ENCODE results near the gene SCPEP1.
A peak's percentile ranks its signal among the peaks of the same experiment; 100 is the strongest.
"Not testable (repeated sequence)": the region's sequence is repeated elsewhere in the genome, so short reads cannot be mapped to it uniquely, and the experiment has no call there.

SCPEP1 gene, protein sequence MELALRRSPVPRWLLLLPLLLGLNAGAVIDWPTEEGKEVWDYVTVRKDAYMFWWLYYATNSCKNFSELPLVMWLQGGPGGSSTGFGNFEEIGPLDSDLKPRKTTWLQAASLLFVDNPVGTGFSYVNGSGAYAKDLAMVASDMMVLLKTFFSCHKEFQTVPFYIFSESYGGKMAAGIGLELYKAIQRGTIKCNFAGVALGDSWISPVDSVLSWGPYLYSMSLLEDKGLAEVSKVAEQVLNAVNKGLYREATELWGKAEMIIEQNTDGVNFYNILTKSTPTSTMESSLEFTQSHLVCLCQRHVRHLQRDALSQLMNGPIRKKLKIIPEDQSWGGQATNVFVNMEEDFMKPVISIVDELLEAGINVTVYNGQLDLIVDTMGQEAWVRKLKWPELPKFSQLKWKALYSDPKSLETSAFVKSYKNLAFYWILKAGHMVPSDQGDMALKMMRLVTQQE

DNA sequence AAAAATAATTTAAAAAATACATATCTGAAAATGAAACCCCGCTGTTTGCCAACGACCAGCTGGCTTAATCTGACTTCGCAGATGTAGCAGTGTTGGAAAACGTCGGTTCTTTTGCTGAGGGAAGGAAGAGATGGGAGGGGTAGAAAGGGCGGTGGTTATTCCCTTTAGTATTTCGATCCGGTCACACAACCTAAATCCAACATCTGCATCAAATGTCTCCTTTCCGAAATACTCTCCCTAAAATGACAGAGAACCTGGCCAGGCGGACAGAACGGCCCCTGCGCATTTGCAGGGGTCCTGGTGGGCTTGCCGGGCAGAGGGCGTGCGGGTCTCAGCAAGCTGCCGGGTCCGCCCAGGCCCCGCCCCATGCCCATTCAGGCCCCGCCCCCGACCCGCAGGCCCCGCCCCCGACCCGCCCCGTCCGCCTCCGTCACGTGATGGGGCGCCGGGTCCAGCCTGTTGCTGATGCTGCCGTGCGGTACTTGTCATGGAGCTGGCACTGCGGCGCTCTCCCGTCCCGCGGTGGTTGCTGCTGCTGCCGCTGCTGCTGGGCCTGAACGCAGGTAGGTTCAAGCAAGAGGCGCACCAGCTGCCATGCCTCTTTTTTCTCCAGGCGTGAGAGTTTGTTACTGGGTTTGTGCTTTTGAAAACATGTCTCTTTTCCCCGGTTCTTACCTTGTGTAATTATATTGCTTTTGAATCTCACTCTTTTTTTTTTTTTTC is at the start of gene SCPEP1:
SCPEP1 (plus strand) TSS at position 459 of the 723 bp plus-strand sequence; CDS start at position 488, 29 bp downstream.
- DNase-seq: peak; percentile 85

DNA sequence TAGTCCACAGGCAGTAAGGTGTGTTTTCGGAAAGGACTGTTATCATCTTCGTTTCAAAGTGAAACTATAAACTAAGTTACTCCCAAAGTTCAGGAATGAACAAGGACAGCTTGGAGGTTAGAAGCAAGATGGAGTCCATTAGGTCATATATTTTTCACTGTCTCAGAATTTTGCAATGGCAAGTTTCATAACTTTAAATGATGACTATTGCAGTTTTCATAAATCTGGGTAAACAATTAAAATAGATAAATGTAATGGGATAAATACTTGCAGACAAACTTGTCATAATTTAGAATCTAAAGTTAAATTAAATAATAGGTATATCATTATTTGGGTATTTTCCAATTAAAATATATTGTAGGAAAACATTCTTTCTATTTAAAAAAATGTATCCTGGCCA is 49.3 kb upstream of the SCPEP1 start:
- DNase-seq: no peak

DNA sequence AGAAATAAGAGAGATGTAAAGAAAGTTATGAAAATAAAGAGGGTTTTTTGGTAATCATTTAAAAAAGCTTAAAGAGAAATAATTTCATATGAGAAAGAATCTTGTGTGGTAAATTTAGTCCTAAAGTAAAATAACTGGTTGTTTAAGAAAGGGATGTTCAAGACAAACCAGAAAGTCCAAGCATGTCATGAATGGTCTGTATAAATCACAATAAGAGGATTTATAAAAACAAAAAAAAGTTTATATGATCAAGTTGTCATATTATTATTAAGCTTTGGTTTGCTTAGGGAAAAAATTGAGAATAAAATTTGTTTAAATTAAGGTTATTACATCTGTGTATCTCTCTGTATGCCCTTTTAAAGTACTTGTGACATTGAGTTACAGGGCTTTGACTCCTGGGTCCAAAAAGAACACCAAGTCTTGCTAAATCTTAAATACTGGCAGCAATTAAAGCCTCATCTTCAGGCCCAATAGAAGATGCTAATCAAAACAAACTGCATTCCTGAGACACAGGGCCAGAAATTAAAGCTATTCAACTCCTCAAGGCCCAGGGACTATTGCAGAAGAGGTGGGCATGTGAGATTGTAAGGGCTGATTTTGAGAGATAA is 48.5 kb upstream of the SCPEP1 start:
- DNase-seq: no peak

DNA sequence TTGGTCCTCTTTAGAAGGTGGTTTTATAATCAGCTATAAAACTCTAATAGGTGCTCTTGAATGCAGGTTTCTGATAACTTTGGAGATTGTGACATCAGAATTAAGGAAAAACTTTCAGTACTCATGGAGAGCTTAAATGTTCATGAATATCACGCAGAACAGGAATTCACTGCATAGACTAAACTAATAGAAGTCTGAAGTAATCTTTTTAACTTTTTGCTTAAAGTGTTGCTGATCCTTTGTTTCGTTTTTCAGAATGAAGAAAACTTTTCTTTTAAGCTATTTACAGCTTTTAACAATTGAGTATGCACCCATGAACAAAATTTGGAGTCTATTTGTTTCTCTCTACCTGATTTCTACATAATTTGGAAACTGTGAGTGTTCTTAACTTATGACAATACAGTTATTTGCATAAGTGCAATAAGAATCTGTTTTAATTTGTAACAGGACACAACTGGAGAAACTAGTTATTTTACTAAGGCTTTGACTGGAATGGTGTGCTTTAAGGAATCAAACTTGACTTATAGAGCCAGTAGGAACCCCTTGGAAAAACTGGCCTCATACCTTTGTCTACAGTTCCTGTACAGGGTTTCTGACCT is 47.1 kb upstream of the SCPEP1 start:
- DNase-seq: no peak

DNA sequence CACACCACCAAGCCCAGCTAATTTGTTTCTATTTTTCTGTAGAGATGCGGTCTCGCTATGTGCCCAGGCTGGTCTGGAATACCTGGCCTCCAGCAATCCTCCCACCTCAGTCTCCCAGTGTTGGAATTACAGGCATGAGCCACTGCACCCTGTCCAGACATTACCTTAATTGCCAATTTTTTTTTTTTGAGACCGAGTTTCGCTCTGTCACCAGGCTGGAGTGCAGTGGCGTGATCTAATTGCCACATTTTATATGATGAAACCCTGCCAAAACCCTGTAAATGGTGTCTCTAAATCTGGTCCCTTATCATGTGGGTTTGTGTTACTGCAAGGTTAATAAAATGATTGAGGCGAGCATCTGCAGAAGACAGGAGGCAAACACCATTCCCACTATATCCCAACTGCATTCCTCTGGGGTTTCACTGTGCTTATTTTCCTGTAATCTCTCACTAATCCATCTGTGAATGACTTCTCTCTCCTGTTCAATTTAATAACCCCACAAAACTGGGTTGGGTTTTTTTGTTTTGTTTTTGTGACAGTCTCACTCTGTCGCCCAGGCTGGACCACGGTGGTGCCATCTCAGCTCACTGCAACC is 44.7 kb upstream of the SCPEP1 start:
- DNase-seq: no peak

DNA sequence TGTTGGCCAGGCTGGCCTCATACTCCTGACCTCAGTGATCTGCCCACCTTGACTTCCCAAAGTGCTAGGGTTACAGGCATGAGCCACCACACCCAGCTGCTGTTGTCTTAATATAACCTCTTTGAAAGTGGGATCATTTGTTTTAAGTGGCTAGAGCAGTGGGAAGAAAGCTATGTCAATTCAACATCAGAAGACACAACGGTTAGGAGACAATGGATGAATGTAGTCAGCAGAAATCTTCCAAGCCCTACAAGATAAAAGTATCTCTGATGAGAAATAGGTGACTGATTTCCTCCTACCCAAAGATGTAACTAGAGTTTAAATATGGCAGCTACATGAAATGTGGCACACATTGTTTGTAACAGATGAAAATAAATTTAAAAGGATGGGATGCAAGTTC is 44.1 kb upstream of the SCPEP1 start:
- no peak for DNase-seq

DNA sequence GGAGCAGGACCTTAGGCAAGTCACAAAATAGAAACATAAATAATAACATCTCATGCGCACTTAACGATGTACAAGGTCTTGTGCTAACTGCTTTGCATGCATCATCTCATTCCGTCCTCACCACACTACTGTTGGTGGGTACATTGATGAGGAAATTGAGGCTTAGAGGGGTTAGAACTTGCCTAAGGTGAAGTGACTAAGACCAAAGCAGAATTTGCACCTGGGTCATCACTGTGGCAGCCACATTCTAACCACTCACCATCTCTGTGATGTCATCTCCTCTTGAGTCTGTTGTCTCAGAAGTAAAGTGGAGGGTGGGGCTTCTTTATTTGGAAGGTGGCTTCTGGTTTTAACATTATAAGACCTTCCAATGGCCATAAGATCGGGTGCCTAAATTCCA is 43.7 kb upstream of the SCPEP1 start:
- DNase-seq: no peak

DNA sequence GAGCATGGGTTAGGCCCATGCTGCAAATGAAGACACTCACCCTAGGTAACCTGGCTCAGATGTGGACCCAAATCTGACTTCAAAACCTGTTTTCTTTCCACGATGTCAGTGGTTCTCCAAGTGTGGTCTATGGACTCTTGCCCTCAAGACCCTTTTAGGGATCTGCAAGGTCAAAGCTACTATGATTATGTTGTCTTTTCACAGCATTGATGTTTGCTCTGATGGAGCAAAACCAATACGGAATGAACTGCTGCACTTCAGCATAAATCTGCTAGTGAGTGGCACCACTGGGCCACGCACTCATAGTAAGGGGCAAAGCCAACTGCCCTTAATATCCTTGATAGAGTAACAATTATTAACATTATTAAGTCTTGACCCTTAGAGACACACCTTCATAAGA is 42.5 kb upstream of the SCPEP1 start:
- no peak for DNase-seq

DNA sequence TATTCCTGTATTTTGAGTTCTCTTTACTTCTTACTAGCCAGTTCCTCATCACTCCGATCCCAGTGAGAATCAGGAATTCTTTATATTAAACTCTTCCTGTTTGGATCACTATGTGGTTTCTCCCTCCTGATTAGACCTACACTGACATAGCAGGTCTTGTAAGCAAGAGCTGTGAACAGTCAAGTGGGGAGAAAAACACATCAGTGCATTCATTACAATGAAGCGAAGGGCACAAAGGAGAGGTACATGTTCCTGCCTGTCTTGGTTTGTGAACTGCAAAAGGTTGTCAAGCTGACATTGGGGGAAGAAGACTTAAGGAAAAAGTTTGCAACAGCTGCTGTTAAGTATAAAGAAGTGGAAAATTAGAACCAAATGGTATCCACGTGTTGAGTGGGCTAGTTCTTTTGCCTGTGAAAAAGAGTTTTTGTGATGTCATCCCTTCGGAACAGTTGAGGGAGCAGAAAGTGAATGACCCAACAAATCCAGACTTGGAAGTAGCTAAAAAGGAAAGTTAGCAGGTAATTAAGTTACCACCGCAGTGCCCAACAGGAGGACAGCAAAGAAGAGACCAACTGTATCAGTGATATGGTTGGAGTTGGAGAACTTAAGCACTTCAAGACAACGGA is 41.1 kb upstream of the SCPEP1 start:
- DNase-seq: no peak

DNA sequence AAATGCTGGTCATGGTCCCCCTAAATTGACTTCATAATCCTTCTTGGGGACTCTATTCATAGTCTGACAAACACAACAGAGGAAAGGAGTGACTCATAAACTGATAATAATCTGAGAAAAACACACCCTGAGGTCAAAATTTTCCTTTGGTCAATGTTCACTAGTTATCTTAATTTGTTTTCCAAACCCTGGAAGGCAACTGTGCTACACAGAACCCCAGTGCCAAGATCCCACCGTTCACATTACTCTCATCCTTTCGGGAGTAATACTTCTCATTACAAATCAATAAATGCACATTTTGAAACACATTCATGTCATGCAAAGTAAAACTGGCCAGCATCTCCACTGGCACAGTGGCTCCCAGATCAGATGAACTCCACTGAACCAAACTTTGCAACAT is 40.2 kb upstream of the SCPEP1 start:
- no peak for DNase-seq

DNA sequence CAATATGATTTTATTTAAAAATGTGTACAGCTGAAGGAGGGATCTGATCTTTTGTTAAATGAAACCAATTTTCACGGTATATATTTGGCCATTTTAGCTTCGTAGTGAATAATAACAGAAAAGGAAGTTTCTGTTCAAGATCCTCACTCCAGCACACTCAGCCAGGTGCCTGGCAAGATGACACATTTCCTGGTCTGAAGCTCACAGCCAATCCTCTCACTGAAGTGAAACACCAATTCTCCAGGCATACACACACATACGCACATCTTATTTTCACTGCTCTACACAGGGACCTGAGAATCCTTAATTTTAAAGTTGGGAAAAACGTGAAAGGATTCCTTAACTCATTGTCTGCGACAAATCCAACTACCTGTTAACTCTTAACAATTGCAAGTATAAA is 39.7 kb upstream of the SCPEP1 start:
- DNase-seq: not testable (repeated sequence)

DNA sequence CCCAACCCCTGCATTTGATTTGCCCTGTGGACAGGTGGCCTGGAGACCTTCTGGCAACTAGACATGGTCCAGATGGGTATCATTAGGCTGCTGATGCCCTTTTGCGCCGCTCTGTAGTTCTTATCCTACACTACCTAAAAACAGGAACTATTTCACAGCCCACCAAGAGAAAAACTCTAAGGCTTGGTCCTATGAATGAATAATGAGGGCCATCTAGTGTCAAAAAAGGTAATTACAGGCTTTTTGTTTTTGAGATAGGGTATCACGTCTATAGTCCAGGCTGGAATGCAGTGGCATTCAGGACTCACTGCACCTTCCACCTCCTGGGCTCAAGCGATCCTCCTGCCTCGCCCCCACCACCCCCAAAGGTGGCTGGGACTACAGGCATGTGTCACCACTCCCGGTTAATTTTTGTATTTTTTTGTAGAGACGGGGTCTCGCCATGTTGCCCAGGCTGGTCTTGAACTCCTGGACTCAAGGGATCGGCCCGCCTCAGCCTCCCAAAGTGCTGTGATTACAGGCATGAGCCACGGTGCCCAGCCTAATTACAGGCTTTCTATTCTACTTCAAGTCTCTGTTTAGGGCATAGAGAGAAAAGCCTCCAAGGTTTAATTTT is 38.0 kb upstream of the SCPEP1 start:
- DNase-seq: no peak

DNA sequence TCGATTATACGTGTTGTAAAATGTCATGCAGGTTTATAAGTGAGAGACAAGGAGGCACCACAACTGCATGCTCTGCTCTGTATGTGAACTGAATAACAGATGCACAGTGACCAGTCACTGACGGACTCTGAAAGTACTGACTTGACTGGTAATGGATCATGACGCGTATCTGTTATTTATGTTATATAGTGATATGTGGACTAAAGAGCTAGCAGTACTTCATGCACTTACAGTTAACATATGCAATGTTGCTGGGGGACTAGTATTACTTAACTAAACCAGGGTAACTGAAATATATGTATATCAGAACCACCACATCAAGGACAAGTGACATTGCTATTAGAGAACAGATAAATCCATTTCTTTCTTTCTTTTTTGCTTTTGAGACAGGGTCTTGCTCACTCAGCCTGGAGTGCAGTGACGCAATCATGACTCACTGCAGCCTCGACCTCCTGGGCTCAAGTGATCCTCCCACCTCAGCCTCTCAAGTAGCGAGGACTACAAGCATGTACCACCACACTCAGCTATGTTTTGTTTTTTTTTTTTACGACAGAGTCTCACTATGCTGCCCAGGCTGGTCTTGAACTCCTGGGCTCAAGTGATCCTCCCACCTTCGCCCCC is 34.3 kb upstream of the SCPEP1 start:
- no peak for DNase-seq

DNA sequence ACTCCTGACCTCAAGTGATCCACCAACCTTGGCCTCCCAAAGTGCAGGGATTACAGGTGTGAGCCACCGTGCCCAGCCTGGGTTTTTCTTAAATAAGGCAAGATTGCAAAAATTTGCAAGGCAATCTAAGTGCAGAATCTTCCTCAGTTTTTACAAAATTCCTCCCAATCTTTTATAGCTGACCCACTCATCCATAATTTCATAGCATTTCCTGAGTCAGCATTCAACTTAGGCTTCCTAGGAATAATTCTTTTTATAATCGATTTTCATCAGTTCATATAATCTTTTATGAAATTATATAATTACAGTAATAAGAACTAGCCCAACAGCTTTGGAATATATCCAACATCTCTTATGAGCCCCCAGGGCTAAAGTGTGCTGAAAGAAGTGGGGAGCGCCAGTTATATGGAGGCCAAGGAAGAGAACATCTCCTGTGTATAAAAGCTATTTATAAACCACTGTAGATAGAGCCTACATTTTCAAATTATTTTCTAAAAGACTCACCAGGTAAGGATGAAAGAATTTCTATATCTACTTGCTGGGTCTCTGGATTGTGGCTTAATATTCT is 31.9 kb upstream of the SCPEP1 start:
- no peak for DNase-seq

DNA sequence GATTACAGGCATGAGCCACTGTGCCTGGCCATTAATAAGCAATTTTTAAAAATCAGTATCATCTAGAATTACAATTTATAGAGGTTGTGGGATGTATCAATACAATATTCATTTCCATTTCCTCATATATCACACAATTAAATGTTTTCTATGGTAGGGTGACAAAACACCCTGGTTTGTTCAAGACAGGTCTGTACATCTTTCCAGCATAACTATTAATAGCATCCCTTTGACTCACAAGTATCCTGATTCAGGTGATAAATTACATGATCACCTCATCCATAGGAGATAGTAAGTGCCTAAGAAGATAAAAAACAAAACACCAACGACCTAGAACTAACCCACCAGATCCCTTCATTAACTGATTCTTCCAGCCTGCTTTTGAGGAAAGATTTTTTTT is 30.2 kb upstream of the SCPEP1 start:
- no peak for DNase-seq

DNA sequence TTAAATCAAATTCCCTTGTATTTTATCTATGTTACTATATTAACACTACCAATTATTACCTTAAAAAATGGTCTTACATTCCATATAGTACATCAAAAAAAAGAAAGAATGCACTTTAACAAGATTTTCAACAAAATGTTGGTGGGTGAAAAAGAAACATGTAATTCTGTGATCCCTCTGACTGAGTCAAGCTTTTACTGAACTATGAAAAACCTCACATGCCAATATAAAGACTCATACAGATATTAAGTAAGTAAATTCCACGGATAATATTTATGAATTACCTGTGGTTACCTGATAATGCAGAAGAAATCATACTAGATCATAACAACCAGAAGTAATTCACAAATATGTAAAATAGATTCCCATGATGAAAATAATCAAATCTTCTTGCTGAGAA is 29.4 kb upstream of the SCPEP1 start:
- DNase-seq: no peak

DNA sequence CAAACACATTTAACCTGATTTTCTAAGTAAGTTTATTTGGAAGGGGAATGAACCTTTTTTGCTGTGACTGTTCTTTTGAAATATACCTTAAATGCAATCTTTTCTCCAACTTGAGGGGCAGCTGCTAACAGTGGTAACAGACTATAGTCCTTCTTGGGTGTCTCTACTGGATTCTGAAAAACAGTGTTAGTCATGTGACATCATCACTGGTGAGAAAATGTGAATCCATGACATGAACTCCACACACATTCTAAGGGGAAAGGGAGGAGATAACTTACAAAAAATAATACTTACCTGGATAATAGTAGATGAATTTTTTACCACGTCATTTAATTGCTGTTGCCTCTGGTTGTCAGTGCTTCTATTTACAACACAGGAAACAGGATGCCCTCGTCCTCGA is 28.3 kb upstream of the SCPEP1 start:
- DNase-seq: no peak

DNA sequence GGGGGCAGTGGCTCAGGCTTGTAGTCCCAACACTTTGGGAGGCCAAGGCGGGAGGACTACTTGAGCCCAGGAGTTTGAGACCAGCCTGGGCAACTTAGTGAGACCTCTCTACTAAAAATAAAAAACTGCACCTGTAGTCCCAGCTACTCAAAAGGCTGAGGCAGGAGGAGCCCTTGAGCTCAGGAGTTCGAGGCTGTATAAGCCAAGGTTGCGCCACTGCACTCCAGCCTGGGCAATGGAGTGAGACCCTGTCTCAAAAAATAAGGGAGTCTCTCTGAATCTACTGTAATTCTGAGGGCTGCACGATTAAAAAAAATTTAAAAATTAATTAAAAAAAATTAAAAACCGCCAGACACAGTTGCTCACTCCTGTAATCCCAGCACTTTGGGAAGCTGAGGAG is 20.9 kb upstream of the SCPEP1 start:
- DNase-seq: no peak

DNA sequence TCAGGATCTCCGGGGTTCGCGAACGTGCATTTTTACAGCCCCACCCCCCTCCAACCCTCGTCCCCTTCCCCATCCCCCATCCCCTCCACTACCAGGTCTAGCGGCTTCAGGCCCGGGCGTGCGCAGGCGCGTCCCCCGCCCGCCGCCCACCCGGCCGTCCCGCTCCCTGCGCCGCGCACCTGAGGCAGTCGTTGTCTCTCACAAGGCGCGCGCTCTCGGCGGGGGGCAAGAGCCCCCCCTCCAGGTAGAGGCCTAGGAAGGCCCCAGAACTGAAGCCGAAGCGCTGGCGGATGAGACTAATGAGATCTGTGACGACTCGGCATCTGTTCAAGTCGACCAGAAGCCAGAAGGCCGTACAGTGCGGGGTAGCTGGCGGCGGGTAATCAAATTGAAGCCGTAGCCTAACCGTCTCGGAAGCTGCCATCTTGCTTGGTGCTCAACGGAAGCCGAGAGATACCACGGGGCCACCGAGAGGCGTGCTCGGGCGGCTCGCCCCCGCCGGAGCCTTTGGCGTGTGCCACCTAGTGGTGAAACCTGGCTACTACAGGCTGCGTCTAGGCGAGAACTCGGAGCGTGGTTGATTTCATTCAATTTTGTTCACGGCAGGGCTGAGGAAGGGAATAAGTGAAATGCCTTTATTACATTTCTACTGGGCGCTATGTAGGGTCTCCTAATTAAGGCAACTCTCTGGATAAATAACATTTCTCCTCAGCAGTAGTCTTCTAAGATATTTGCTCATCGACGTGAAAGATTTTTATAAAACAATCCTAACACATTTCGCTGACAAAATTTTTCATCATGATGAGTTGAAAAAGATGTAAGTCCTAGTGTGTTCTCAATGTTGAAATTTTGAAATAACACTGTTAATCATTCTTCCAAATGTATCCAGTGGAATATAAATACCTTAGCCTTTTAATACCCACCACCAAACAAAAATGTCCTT is 17.1 kb upstream of the SCPEP1 start, which contains the start of gene COIL:
COIL (minus strand) TSS at position 455 of the 943 bp plus-strand sequence; CDS start at position 424, 31 bp downstream.
- peak; percentile 94 for DNase-seq

DNA sequence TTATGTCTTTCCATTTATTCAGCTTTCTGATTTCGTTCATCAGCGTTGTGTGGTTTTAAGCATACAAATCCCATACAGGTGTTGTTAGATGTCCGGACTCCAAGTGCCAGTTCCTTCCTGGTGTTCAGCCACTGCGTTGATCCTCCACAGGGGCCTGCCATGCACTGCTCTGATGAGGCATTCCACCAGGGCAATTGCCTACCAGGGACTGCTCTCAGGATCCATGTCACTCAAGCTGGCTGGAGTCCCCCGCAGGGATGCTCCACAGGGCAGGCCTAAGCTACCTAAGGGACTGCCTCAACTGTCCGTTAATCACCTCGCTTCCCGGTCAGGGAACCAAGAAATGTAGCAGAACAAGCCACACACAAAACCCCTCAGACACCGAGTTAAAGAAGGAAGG is 12.7 kb upstream of the SCPEP1 start:
- DNase-seq: not testable (repeated sequence)

Data from CD4-positive, alpha-beta T cell treated with Interleukin-17A for 4 hours (primary cell).